OCI-M1 (cell line): ENCODE data around the gene RASD2.
"Not testable (repeated sequence)": the region's sequence is repeated elsewhere in the genome, so short reads cannot be mapped to it uniquely, and the experiment has no call there.

Experiments used
- DNase-seq: peaks from one replicate; lab custom pipeline; 2025; lab: John Stamatoyannopoulos, UW

Gene RASD2, protein sequence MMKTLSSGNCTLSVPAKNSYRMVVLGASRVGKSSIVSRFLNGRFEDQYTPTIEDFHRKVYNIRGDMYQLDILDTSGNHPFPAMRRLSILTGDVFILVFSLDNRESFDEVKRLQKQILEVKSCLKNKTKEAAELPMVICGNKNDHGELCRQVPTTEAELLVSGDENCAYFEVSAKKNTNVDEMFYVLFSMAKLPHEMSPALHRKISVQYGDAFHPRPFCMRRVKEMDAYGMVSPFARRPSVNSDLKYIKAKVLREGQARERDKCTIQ

DNA sequence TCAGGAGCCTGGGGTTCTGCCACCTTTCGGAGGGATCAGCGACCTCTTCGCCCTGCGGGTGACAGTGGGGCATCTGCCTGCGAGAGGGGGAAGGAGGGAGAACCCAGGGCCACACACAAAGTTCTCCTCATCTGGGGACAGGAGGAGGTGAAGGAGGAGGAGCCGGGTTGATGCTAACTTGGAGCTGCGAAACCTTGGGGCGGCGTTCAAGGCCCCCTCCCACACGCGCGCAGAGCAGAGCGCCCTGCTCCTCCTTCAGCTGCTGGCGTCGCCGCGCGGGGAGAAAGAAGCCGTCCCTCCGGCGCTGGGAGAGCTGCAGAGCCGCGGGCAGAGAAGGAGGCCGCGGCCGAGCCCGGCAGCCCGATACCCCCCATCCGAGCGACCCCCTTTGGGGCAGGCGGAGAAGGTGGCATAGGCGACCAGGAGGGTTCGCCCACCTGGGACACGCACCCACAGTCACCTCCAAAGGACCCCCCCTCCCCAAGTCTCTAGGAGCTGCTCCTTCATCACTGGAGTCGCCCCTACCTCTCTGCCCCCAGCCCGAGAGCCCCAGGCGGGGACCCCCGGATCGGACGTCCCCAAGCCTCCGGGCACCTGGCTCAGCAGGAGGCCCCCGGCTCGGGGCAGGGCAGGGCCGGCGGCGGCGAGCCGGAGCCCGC, at the start of gene RASD2:
Gene RASD2 (plus strand): TSS at position 237 of the 659 bp plus-strand sequence. CDS start 5,979 bp downstream, outside the sequence.
- DNase-seq, result peak; percentile 24

DNA sequence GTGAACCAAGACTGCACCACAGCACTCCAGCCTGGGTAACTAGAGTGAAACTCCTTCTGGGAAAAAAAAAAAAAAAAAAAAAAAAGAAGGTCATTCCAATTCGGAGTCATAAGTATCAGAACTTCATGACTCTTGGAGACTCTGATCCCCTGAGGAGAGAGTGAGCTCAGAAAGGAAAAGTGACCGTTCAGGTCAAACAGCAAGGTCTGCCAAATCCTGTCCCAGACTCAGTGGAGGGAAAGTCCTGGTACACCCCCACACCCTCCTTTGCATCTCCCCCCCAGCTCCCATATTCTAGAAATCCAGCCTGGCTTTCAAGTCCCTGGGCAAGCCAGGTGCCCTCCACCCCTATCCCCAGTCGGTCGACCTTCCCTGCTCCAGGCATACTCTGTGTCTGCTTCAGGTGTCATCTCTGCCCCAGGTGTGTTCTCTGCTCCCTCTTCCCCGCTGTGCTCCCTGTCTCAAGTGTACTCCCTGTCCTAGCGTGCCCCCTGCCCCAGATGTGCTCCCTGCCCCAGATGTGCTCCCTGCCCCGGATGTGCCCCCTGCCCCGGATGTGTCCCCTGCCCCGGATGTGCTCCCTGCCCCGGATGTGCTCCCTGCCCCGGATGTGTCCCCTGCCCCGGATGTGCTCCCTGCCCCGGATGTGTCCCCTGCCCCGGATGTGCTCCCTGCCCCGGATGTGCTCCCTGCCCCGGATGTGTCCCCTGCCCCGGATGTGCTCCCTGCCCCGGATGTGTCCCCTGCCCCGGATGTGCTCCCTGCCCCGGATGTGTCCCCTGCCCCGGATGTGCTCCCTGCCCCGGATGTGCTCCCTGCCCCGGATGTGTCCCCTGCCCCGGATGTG, 49.3 kb upstream of the RASD2 start:
- DNase-seq, result not testable (repeated sequence)

DNA sequence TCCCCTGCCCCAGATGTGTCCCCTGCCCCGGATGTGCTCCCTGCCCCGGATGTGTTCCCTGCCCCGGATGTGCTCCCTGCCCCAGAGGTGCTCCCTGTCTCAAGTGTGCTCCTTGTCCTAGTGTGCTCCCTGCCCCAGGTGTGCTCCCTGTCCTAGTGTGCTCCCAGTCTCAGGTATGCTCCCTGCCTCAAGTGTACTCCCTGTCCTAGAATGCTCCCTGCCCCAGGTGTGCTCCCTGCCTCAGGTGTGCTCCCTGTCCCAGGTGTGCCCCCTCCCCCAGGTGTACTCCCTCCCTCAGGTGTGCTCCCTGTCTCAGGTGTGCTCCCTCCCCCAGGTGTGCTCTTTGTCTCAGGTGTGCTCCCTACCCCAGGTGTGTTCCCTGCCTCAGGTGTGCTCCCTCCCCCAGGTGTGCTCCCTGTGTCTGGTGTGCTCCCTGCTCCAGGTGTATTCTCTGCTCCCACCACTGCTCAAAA, 48.7 kb upstream of the RASD2 start:
- no peak for DNase-seq

DNA sequence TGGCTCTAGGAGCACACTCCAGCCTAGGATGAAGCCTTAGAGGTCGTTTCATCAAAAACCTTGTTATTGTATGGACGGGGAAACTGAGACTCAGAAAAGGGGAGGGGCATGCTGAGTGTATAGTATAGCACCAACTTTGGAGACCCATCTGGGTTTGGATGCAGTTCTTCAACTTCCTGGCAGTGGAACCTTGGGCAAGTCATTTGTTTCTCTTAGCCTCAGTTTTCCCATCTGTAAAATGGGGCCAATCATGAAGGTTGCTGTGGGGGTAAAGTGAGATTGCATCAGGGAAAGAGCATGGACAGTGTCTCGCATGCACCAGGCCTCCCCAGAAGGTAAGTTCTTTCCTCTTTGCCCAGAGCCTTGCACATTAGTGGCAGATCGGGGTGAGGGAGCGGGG, 47.6 kb upstream of the RASD2 start:
- DNase-seq, result no peak

DNA sequence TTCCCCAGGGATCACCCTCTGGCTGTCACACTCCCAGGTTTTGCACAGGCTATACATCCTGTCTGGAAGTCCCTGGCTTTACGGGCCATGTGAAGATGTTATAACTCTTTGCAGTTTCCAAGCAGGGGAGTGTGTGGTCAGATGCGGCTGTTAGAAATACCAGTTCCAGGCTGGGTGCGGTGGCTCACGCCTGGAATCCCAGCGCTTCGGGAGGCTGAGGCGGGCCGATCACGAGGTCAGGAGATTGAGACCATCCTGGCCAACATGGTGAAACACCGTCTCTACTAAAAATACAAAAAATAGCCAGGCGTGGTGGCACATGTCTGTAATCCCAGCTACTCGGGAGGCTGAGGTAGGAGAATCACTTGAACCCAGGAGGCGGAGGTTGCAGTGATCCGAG, 44.9 kb upstream of the RASD2 start:
- DNase-seq, result not testable (repeated sequence)

DNA sequence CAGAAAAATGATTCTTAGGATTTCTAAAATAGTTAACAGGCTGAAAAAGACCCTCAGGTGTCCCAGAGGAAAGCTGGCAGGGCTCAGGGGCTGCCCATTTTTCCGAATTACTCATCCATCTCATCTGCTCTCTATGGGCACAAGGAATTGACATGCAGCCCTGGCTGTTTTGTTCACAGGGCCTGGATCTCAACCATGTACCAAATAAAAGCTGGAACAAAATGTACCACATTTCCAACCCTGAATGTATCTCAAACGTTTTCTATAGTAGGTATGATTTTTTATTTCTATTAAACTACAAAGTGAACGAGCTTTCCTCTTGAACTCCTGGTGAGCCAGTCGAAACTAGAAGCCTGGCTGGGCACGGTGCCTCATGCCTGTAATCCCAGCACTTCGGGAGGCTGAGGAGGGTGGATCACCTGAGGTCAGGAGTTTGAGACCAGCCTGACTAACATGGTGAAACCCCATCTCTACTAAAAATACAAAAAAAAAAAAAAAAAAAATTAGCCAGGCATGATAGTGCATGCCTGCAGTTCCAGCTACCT, 43.8 kb upstream of the RASD2 start:
- no peak for DNase-seq

DNA sequence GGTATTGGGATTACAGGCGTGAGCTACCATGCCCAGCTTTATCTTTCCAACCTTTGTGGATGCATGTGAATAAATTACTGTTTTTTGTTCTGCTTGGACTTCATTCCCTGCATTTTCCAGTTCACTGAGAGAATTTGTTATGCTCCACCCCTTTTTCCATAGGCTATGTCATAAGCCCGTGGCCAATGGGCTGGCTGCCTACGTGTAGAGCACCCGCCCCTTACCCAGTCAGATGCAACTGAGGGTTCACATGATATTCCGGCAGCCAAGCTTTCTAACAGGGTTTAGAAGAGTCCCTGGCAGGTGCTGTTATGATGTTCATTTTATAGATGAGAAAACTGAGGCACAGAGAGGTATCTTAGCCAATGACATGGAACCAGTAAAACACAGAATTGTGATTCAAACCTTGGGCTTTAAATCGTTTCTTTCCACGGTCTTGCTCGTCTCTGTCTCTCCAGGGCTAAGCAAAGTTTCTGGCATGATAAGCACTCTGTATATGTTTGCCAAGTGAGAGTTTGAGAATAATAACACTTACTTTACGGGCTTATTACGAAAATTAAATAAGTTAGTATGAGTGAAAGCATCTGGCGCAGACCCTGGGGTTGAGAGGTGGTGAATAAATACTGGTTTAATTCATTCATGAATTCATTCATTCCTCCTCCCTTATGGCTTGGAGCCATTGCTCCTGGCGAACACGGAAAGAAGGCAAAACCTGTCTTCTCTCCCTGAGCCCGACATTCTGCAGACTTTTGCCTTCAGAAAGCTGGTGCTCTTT, 42.4 kb upstream of the RASD2 start:
- no peak for DNase-seq

DNA sequence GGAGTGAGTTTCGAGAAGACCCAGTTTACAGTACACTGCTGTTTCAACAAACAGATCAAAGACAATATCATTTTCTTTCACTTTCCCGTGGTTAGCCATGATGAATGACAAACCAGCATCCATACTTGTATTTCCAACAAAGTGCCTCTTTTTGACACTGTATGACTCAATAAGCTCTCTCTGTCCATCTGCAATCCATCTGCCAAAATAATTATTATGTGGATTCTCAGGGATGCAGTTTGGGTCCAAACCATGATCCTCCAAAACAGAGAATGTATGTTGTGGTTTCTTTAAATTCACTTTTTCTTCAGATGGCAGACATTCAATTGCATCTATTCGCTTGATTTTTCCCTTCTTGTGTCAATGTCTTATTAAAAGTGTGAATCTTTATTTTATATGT, 37.8 kb upstream of the RASD2 start:
- peak; percentile 13 for DNase-seq

DNA sequence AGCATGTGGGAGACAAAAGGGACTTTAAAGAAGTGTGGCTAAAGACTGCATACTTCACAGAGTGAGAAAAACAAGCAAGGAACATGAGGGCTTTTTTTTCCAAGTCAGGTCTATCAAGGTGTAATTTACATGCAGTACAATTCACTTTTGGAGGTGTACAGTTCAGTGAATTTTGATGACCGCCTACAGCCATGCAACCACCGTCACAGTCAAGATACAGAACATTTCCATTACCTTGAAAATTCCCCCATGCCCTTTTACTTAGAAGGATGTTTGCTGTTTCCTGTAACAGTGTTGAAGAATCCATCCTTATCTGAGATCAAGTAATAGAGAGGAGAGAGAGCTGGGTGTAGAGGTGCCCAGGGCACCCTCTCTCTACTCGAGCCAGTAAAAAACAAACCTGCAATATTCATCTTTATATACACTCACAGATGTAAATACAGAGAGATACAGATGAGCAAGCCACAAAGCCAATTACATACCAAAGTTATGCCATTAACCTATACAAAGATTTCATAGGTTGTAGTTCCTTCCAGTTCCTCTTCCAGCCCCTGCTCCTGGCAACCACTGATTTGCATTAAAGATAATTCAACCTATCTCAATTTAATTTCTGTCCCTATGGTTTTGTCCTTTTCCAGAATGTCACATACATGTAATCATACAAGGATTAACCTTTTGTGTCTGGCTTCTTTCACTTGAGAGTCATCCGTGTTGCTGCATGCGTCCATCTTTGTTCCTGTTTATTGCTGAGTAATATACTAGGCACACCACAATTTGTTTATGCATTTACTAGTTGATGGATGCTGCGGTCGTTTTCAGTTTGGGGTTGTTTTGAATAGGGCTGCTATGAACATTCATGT, 35.0 kb upstream of the RASD2 start:
- peak; percentile 19 for DNase-seq

DNA sequence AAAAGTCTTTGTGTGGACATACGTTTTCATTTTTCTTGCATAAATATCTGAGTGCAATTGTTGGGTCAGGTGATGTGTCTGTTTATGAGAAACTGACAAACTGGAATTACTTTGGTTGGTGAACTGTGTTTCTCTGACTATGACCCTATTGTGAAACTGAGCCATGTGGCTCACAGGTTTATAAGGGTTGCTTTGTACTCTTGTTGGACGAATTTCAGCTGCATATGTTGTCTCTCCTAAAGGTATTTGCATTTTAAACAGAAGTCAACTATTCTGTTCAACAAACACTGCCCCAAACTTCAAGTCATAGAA, 34.4 kb upstream of the RASD2 start:
- DNase-seq, result no peak

DNA sequence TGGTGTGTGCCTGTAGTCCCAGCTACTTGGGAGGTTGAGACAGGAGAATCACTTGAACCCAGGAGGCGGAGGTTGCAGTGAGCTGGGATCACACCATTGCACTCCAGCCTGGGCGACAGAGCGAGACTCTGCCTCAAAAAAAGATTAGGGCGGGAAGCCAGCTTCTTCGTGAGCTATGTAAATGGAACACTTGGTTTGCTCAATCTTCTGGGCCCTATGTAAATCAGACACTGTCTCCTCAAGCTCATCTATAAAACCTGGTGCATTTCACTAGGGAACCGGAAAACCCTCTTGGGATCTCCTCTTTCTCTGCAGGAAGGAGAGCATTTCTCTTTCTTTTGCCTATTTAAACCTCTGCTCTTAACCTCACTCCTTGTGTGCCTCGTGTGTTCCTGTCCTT, 32.8 kb upstream of the RASD2 start:
- not testable (repeated sequence) for DNase-seq

DNA sequence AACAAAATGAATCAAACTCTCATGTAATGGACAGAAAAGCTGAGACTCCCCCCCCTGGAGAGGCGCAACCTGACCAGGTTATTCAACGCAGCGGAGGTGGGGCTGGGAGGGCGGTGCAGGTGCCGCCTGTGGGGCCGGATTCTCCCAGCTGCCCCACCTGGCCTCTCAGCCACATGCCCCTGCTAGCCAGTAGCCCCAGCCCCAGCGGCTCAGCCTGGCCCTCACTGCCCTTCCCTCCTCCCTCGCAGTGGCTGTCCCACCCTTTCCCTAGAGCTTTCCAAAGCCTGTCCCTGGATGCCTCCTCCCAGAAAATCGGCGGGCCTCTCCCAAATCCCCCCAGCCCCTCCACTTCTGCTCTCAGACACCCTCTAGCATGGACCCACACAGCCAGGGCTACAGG, 31.2 kb upstream of the RASD2 start:
- no peak for DNase-seq

DNA sequence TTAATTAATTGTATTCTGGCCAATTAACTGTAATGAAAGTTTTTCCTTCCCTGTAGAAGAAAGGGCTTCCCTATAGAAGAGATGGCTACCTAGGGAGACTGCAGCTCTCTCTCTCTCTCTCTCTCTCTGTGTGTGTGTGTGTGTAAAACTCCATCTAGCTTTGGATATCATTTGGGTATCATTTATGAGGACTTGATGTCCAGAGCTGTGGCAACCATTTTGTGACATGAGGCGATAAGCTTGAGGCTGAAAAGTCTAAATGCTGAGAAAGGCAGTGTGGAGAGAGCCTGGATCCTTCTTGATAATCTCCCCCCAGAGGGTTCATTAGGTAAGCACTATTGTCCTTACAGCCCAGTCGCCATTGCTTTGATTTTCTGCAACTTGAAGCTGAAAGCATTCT, 30.7 kb upstream of the RASD2 start:
- no peak for DNase-seq

DNA sequence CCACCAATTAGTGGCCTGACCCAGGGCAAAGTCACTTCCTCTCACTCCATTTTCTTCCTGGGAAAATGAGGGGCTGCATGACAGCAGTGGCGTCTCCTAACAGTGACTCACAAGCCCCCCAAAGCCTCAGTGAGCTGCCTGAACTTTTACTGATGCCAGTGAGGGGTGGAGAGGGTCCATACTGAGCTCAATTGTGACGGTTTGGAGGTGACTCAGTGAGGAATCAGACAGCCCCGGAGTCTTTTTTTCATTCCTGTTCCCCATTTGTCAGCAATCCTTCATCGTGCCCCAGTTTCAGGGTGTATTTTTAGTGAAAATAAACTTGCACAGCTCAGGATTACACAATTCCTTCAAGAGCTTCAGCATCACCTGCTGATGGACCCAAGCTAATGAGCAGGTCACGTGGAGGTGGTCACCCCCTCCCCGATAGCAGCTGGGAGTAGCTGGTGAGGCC, 30.1 kb upstream of the RASD2 start:
- no peak for DNase-seq

DNA sequence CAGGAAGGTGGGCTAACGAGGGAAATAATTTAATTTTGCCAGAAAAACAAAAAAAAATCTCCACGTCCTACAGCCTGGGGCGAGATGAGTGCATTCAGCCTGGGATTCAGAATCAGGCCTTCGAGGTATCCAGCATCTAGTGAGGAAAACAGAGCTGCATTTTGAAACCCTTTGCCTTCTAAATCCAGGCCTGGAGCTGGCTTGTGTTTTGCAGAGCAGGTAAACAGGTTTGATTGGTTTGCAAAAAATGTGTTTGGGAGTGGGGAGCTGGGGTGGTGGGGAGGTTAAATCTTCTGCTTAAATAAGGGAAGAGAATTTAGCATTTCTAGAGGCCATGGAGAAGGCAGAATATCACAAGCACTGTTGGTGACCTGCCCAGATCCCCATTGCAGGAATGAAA, 29.7 kb upstream of the RASD2 start:
- DNase-seq, result no peak

DNA sequence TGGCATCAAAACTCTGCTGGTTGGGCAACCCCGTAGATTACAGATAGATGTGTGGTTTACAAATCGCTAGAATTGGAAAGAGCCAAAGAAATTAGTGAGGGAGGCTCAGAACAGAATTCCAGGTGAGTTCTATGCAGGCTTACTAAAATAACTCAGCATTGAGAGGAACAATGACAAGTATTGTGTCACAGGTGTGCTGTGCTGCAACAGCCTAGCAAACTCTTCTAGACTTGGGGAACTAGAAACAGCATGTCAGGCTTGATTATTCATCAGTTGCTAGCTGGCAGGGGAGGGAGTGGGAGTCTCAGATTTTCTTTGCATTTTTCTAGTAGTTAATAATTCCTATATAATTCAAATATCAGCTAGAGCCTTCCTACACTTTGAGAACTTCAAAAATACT, 26.3 kb upstream of the RASD2 start:
- no peak for DNase-seq

DNA sequence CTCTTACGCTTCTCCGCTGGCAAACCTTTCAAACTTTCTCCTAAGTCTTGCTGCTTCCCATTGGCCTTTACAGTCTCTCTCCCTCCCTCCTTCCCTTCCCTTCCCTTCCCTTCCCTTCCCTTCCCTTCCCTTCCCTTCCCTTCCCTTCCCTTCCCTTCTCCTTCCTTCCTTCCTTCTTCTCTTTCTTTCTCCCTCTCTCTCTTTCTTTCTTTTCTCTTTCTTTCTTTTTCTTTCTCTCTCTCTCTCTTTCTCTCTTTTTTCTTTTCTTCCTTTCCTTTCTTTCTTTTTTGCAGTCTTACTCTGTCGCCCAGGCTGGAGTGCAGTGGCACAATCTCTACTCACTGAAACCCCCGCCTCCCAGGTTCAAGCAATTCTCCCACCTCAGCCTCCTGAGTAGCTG, 24.7 kb upstream of the RASD2 start:
- DNase-seq, result not testable (repeated sequence)

DNA sequence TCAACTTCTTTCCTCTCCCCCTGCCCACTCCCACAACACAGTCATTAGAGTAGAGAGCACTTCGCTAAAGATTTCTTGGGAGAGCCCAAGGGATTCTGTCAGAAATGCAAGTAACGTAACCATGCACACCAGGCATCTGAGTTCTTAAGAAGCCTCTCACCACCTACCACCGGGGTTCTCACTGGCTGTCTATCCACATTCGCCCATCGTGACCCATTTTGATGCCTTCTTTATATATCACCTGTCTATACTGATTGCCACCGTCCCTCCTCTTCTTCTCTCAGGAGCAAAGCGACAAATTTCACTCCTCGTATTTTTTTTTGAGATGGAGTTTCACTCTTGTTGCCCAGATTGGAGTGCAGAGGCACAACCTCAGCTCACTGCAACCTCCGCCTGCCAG, 23.9 kb upstream of the RASD2 start:
- DNase-seq, result no peak

DNA sequence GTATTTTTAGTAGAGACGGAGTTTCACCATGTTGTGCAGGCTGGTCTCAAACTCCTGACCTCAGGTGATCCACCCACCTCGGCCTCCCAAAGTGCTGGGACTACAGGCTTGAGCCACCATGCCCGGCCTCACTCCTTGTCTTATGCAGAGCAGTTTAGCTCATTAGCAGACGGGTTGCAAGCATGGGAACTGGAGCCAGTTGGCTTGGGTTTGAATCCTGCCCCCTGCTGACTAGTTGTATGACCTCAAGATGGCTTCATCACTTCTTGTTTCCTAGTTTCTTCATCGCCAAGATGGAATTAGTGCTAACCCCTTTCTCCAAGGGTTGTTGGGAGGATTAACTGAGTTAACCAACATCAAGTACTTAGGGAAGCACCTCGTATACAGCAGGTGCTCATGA, 23.4 kb upstream of the RASD2 start:
- no peak for DNase-seq

DNA sequence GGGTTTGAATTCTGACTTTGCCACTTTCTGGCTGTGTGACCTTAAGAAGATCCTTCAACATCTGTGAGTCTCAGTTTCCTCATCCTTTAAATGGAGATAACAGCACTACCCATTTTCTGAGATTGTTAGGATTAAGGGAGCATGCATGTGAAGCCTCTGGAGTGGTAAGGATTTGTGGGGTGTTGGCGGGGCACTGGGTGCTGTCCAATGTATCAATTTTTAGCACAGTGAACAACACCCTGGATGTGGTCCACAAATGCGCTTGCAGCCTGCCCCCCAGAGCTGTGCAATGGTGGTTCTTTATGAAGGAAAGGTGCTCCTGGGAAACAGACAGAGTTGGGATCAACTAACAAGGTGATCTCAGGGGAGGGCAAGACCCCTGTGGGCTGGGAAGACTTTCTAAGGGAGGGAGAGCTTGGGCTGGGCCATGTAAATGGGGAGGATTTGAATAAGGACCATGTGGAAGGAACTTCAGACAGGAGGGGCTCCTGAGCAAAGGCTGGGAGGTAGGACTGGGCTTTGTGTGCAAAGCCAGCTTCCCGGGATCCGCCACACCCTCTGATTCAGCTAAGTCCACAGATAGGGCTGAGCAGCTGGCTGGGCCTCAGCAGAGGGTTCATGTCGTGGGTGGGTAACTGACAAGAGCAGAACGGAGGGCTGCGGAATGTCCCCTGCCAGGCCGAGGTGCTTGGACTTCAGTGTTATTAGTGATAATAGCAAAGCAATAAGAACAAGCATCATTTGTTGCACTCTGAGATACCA, 22.7 kb upstream of the RASD2 start:
- no peak for DNase-seq
